GM19395 (cell line): ENCODE data around the gene CARTPT.

Experiments used
- ATAC-seq: cut with Tn5 transposase; IDR thresholded peaks from one replicate; pipeline ENCODE4 v1.9.1; 2021; ENCODE audit warnings: mild to moderate bottlenecking, moderate library complexity; ENCODE audit not compliant: unreplicated experiment

Gene CARTPT

DNA sequence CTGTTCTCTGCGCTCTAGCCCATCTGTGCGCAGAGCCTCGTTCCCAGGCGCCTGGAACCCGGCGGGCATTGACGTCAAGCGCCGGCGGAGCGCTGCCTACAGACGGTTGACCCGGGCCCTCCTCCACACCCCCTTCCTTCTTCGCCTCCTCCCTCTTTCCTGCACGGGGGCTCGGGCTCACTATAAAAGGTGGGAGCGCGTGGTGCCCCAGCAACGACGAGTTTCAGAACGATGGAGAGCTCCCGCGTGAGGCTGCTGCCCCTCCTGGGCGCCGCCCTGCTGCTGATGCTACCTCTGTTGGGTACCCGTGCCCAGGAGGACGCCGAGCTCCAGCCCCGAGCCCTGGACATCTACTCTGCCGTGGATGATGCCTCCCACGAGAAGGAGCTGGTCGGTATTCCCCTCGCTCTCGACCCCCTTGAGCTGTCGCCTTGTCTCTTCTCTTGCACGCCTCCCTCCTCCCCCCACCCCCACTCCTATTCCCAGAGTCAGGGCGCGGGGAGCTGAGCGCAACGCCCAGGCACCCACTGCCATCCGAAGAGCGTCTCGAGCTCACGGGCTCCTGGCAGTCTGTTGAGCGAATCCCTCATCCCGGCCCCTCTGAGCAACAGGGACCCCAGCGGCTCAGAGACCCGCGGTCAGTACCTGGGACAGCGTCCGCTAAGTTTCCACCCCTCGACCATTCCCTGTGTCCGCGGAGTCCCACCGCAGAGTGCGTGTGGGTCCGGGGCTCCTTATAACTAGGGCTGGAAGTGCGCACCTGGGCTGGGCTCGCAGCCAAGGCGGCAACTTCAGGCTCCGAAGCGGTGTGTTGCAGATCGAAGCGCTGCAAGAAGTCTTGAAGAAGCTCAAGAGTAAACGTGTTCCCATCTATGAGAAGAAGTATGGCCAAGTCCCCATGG lies at the start of gene CARTPT:
Gene CARTPT (plus strand): TSS at position 213 of the 902 bp plus-strand sequence. CDS start 19 bp downstream, at position 232.
- ATAC-seq = no peak

DNA sequence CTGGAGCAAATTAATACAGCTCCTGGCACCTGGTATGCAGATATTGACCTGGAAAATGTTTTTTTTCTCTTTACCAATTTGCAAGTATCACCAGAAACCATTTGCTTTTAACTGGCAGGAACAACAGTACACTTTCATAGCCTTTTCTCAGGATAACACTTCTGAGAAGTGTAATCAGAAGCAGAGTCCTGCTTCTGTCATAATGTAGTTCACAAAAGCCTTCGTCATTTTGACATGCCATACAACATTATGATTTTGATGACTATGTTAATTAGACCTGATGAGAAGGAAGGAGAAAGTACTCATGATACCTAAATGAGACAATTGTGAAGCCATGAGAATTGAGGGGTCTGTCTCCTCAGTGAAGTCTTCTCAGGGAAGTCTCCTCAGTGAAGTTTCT lies 41.1 kb upstream of the CARTPT start:
- no peak for ATAC-seq

DNA sequence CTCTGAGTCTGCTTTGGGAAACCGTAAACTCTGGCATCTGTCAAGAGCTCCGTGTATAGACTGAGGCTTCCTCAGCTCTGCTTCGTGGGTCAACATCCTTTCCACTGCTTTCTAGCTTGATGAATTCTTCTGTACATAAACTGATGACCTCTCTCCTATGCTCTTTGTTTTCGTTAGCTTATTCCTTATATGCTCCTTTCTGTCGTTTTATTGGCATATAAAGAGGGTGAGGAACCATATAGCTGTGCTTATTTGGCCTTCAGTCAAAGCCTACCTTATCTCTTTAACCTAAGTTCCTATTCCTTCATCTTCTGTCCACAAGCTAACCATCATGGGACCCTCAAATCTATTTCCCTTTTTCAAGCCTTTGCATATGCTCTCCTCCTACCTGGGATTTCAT lies 39.4 kb upstream of the CARTPT start:
- no peak for ATAC-seq

DNA sequence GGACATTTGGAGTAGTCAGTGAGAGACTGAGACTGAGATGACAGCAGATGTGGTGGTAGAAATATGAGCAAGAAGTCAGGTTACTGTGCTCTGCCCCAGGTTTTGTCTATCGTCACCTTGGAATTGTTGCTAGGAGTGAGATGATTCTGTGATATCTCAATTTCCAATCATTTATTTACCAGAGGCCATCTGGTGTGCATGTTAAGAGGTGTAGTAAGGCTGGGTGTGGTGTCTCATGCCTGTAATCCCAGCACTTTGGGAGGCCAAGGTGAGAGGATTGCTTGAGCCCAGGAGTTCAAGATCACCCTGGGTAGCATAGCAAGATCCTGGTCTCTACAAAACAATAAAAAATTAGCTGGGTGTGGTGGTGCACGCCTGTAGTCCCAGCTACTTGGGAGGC lies 38.6 kb upstream of the CARTPT start:
- ATAC-seq = no peak

DNA sequence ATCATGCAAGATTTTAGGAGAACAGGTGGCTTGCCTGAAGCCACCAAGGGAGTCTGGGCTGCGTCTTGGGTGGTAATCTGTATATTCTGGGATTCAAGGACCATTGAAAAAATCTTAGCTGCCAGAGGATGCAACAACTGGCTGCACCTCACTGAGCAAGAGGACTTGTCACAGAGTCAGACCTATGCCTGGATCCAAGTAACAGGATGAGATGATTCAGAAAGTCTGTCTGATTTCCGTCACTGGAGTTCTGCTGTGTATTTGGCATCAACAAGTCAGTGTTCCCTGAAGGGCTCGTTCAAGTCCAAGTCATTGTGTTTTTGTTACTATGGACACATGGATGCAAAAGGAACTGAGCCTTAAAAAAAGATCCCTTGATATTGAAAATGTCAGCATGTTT lies 37.8 kb upstream of the CARTPT start:
- no peak for ATAC-seq

DNA sequence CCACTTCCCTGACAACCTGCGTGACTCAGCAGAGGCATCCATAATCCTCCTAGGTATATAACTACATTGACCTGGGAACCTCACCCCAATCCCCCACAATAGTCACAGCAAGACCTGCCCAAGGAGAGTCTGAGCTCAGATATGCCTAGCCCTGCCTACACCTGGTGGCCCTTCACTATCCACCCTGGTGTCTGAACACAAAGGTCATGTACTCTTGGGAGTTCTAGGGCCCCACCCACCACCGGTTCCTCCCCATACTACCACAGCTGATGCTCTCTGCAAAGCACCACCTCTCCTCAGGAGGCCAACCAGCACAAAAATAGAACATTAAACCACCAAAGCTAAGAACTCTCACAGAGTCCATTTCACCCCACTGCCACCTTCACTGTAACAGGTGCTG lies 34.8 kb upstream of the CARTPT start:
- no peak for ATAC-seq

DNA sequence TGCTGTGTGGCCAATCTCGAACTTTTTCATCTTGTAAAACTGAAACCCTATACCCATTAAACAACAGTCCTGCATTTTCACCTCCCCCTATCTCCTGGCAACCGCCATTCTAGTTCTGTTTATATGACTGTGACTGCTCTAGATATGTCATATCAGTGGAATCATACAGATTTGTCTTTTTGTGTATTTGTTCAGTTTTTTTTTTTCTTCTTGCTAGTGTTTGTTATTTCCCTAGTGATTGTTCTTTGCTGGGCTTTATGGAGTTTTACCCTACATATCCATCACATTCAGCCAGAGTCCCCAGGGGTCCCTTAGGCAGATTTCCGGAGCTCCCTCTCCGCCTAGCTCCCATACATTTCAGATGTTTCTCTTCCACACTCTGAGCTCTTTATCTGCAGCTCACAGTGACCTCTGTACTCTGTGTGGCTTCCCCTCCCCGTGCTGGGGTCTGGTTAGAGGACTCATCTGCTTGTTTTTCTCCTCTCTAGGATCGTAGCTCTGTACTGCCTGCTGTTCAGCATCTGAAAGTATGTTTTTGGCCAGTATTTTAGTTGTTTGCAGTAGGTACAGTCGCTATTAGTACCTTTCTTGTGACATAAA lies 25.1 kb upstream of the CARTPT start:
- no peak for ATAC-seq

DNA sequence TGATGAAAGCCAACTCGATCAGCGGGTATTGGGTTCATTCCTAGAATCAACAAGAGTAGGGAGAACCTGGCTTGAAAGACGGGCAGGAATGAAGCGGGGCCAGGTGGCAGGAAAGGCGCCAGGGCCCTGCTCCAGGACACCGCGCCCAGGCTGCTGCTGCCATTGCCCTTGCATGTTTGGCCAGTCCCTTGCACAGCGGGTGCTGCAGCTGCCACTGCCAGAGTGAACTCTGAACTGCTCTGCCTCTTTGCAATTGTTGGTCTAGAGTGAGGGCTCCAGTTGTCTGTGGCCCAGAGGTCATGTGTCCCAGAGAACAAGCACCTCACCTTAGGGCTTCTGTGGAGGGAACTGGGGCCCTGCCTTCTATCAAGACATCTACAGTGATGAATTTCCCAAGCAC lies 24.0 kb upstream of the CARTPT start:
- no peak for ATAC-seq

DNA sequence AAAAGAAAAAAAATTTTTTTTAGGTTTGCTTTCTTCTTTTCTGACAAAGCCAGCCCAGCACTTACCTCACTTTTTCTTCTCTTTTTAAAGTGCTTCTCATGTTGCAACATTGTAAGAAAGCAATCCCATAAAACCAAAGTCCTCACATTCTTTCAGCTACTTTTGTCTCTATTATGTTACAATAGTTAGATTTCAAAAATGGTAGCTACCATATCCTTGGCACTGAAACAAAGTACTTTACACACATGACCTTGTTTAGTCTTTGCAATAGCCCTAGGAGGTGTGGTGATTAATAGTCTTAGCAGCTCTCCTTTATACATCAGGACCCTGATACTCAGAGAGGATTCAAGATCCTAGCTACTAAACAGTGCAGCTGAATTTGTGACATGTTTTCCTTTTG lies 23.5 kb upstream of the CARTPT start:
- ATAC-seq = no peak

DNA sequence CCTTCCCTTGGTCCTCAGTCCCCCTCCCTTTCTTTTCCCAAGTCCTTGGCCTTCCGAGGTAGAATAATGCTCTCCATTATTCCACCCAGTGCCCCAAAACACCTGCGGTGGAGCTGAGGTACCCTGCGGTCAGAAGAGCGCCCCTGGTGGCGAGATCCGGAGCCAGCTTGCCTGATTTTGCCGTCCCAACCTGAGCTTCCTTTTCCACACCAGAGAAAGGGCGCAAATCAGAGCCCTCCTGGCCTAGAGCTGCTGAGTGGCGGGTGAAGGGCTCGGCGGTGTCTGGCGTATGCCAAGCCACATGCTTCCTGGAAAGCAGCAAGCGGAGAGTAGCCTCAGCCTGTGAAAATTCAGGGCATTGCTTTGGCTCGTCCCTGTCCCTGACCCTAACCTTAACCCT lies 21.1 kb upstream of the CARTPT start:
- ATAC-seq = no peak

DNA sequence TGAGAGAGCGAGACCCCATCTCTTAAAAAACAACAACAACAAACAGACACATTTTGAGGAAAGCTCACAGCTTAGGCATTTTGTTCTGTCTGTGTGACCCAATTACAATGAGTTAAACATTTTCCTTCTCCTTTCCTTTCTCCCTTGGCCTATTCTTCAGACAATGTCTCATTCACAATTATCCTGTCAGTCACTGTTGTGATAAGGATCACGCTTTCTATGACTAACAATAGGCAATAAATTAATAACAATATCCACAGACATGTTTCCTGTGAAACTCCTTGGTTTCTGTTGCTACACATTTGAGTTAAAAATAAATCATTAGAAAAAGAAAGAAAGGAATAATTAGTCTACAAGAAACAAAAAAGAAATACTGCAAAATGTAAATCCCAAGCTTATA lies 19.8 kb upstream of the CARTPT start:
- no peak for ATAC-seq

DNA sequence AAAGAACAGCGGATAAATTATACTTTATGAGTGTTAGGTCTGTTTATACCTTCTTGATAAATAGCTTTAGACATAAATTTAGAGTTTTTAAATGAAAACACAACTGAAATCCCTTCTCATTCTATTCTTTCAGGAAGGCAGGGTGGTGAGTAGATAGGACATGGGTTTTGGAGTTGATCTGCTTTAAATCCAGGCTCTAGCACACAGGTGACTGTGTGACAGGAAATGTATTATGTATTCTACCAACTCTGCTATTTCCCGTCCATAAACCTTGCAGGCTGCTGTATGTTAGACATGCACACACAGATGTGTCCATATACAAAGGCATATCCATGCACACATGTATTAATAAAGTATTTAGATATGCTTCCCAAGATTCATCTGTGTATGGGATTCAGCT lies 19.3 kb upstream of the CARTPT start:
- no peak for ATAC-seq

DNA sequence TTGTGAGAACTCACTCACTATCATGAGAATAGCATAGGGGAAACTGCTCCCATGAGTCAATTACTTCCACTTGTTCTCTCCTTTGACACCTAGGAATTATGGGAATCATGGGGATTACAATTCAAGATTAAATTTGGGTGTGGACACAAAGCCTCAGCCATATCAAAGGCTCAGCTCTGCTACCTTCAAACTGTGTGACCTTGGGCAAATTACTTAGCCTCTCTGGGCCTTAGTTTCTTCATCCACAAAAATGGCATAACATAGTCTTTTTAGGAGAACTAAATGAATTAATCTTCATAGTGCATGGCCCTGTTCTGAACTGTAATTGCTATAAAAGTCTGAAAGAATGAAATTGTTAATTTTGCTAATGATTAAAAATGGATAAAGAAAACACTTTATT lies 18.3 kb upstream of the CARTPT start:
- no peak for ATAC-seq

DNA sequence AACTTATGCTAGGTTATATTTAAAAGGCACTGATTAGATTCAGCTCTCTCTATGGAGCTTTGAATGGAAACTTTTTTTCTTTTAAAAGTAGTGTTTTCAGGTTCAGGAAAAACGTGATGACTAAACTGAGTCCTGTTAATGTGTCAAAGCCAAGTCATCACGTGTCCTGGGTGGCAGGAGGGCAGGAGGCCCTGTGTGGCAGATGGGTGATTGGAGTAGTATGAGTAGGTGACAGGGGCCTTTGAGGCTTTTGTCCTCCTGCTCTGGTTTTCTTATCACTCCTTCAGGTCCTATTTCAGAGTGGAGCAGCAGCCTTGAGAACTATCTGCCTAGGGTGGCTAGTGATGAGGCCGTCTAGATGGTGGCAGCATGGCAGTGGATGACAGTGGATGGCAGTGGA lies 17.7 kb upstream of the CARTPT start:
- no peak for ATAC-seq

DNA sequence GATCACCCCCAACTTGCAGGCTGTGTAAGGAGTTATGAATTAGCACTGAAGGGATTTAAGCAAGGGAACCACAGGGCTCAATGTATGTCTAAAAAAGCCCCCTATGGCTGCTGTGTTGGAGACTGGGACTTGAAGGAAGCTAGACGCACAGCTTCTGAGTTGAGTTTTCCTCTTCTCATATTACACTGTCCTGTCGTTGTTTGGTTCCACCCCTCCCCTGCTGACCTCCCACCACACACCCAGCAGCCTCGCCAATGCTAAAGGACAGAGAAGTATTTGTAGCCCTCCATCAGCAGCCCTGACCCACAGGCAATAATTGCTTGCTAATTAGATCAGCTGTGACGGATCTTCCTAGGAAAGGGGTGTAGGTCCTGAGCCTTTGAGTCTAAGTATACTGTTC lies 15.1 kb upstream of the CARTPT start:
- no peak for ATAC-seq

DNA sequence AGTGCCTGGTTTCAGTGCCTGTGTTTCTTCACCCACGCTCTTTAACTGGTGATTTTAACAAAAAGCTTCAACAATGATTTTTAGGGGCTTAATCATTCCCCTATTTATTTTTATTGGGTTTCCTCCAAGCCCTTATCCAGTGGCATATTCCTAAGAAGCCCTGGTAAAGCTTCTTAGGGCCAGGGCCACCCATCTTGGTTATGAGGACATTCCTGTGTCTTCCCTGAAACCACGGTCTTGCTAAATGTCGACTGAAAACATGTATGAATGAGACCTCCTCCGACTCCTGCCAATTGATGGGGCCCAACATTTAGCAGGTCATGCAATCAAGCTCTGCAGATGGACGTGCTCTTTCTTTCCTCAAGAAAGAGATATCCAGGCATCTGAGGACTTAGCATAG lies 13.7 kb upstream of the CARTPT start:
- ATAC-seq = no peak

DNA sequence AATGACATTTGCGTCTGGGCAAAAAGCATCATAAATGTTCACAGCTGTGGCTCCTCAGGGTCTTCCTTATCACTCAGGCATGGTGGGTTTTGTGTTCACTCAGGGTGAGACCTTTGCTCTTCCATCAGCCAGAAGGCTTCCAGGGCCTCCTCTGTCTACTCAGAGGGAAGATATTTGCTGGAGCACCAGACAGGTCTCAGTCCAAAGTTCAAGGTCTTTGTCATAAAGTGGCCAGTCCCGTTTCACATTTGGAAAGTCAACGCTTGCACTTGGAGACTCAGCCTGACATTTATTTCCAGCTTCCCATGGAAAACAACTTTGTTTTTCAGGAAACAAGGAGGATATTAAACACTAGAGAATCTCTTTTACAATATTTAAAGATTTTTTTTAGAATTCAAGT lies 12.2 kb upstream of the CARTPT start:
- no peak for ATAC-seq

DNA sequence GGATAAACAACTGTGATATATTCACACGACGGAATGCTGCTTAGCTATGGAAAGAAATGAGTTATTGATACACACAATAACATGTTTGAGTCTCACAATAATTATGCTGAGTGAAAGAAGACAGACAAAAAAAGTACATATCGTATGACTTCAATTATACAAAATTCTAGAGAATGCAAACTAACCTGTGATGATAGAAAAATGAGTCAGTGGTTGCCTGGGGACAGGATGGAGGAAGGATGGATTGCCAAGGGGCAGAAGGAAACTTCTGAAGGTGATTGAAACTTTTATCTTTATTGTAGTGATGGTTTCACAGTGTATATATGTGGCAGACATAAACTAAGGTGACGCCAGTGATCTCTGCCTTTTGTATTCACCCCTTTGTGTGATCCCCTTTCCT lies 7.5 kb upstream of the CARTPT start:
- no peak for ATAC-seq

DNA sequence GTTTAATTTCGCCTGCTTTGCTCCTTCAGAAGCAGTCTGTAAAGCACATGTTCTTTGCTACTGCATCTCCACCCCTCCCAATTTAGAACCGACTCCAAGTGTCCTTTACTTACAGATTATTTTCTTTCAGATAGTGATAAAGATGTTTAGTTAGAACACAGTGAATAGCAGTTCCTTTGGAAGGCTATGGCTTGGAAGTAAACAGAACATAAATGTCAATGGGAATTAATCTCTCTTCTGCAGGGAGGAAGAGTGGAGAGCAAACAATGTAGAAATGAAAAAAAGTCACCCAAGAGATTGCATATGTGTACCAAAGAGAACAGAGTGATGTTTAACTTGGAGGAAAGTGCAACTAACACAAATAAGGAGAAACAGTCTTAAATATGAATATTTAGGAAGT lies 4.2 kb upstream of the CARTPT start:
- ATAC-seq = no peak

DNA sequence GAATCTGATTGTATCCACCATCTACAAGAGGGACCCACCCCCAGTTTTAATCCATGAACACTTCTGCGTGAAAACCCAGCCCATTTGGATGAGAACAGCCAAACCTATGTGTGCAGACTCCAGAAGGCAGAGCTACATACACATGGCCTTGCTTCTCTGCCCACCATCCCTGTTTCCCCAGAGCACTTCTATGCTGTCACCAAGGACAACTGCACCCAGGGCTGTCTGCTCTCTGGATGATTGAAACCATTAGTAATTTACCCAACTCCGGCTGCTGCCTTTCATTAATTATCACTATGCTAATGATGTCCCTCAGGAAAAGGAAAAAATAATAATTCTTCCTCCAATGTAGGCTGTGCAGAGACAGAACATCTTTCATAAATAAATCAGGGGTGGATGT lies 8.9 kb downstream of the CARTPT start:
- no peak for ATAC-seq

DNA sequence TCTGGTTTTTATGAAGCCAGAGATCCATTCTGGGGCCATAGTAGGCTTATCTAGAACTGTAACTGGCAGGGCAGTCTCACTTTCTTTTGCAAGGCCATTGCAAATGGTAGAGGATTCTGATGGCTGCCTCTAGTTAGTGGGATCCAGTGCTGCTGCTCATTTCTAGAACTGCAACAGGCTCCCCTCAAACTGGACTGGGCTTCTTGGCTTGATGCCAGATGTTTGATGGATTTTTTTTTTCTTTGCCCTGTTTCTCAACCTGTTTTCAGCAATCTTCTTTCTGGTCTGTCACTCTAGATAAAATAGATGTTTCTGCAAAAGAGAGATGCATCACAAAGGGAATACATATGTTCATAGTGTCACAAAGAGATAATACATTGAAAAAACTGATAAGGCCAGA lies 11.9 kb downstream of the CARTPT start:
- ATAC-seq = no peak

DNA sequence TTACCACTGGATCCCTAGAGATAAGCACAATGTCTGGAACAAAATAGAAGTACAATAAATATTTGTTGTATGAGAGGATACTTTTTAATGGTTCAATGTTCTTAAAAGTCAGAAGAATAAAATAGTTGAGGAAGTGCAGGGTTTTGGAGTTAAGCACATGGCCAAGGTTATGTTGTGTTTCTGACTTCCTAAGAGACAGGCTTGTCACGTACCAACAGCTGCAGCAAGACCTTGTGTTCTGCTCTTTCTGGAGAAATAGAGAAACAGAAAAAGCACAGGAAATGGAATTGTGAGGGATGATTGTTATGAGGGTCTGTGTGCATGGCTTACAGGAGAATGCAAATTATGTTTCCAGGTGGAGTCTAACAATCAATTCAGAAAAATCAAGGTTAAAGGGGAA lies 12.9 kb downstream of the CARTPT start:
- no peak for ATAC-seq

DNA sequence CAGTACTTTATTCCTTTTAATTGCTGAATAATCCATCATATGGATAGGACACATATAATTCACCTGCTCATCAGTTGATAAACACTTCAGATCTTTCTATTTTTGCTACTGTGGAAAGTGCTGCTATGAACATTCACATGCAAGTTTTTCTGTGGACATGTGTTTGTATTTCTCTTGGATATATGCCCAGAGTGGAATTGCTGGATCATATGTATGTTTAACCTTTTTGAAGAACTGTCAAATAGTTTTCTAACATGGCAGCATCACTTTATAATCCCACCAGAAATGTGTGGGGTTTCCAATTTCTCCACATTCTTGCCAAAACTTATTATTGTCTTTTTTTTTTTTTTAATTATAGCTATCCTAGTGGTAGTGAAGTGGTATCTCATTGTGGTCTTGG lies 15.1 kb downstream of the CARTPT start:
- no peak for ATAC-seq
